Measurements from ENCODE around the gene NOD1.

GRCh38 chr7:30504301-30505173 lies 26.0 kb upstream of the NOD1 start, which contains the start of gene GGCT:
- TF ChIP-seq, protein P1, sequence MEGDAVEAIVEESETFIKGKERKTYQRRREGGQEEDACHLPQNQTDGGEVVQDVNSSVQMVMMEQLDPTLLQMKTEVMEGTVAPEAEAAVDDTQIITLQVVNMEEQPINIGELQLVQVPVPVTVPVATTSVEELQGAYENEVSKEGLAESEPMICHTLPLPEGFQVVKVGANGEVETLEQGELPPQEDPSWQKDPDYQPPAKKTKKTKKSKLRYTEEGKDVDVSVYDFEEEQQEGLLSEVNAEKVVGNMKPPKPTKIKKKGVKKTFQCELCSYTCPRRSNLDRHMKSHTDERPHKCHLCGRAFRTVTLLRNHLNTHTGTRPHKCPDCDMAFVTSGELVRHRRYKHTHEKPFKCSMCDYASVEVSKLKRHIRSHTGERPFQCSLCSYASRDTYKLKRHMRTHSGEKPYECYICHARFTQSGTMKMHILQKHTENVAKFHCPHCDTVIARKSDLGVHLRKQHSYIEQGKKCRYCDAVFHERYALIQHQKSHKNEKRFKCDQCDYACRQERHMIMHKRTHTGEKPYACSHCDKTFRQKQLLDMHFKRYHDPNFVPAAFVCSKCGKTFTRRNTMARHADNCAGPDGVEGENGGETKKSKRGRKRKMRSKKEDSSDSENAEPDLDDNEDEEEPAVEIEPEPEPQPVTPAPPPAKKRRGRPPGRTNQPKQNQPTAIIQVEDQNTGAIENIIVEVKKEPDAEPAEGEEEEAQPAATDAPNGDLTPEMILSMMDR (IDR thresholded peaks at IDR 0.05; ENCODE audit: low read depth, low read length) = no peak
- TF ChIP-seq EZH2phosphoT487 (IDR thresholded peaks at IDR 0.05; ENCODE audit: low read depth) = no peak
